Measurements from ENCODE around the gene TRPM2. TPM values are rescaled to one million over a fixed set of nuclear protein-coding genes. Genes with fewer than 3 reads are reported as not detected.

Gene TRPM2
- total and polyA plus RNA-seq, 2 of the 8 experiments (the other 6 are each of a cell fraction or from before 2014, with no cell fraction given): 0.27 to 0.28 TPM

DNA sequence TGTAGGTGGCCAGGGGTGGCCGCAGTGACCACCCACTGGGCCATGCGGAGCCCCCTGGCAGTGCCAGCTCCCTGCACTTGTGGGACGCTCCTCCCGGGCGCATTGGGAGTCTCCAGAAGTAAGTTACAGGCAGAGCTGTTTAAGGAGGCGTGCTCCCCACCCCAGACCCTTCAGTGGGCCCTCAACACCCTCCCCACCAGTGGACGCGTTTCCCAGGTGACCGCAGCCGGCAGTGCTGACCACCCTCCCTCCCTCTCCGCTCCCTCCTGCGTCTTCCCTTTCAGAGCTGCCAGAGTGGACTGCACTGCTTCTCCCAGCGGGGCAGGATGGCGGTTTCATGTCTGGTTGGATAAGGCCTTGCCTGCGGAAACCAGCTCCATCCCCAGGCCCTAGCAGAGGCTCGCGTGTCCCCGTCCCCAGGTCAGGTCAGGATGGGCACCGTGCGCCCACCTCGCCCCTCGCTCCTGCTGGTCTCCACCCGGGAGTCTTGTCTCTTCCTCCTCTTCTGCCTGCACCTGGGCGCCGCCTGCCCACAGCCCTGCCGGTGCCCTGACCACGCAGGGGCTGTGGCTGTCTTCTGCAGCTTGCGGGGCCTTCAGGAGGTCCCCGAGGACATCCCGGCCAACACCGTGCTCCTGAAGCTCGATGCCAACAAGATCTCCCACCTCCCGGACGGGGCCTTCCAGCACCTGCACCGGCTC, 102.9 kb downstream of the TRPM2 start:
- H3K14ac ChIP-seq (ENCODE audit: insufficient read length): no peak overlapping the region
- no peak overlapping the region for H2BK15ac ChIP-seq (ENCODE audit: low read length)
- peak overlapping the region; percentile 18; the same call in 1 of the 2 replicates for H4K8ac ChIP-seq (ENCODE audit: extremely low read depth, insufficient read depth, low read length)
- H3K36me3 ChIP-seq (ENCODE audit: control insufficient read depth in 2 of 4, insufficient read depth in 4 of 4, low read length in 3 of 4): no peaks in the 10 kb centered on the region
- H2BK20ac ChIP-seq (ENCODE audit: low read length): no peak overlapping the region
- CTCF ChIA-PET (ENCODE audit: partially characterized antibody): interaction anchor here (0.6 to 2.4 kb wide), 8 partner anchors 15 to 189 kb away, joined by 3 to 7 read pairs (median 3); no protein-coding TSS in a partner anchor
- H2AFZ ChIP-seq (ENCODE audit: low read length): no peak overlapping the region
- 0 out of 2 replicates have a peak overlapping the region, but pooled peaks have one; percentile 27 for H2BK12ac ChIP-seq (ENCODE audit: low read depth, low read length)
- POLR2A ChIA-PET (ENCODE audit: partially characterized antibody): no interaction called here
- H4K91ac ChIP-seq (replicated peaks; ENCODE audit: insufficient read length, low read length): no peak overlapping the region
- no peak overlapping the region for H2BK5ac ChIP-seq (ENCODE audit: low read depth, low read length)
- peaks cover 0 to 5% (median 2%) of the 10 kb centered on the region in 4 experiments; a peak in 3 of 7 replicates for H3K4me1 ChIP-seq (replicated peaks in 1 of 4; ENCODE audit: control insufficient read depth in 3 of 4, insufficient read depth in 4 of 4, low read length in 3 of 4)
- TF ChIP-seq ASH2L (IDR thresholded peaks at IDR 0.05; ENCODE audit: low read length) (peak; percentile 15), SUZ12 (IDR thresholded peaks at IDR 0.05; ENCODE audit: low read length) (0 out of 2 replicates have a peak, but pooled peaks have one; percentile 16), RNF2 (IDR thresholded peaks at IDR 0.05; ENCODE audit: borderline replicate concordance, low read depth, low read length, missing control alignments, poor library complexity, severe bottlenecking) (no peak)
- no peak overlapping the region for H2BK120ac ChIP-seq (replicated peaks; ENCODE audit: low read depth, low read length)
- no peak overlapping the region for H4K5ac ChIP-seq (ENCODE audit: insufficient read length, low read depth, low read length)
- DNase-seq (ENCODE audit: low read depth in 1 of 2, low spot score in 2 of 2) (no peak), FAIRE-seq (no peak)
- H3K9me3 ChIP-seq (ENCODE audit: insufficient read depth in 2 of 2, low read depth in 1 of 2, low read length in 1 of 2): no peaks in the 10 kb centered on the region
- no peak overlapping the region for H3K56ac ChIP-seq (replicated peaks; ENCODE audit: insufficient read length, low read depth, low read length)
- H4K20me1 ChIP-seq (replicated peaks in 1 of 2; ENCODE audit: control insufficient read depth in 1 of 2, insufficient read depth in 2 of 2, low read length in 2 of 2): peaks cover 0 to 5% of the 10 kb centered on the region in 2 experiments
- no peak overlapping the region for H3K23ac ChIP-seq (ENCODE audit: insufficient read length)
- H3K4ac ChIP-seq (replicated peaks; ENCODE audit: insufficient read length, low read depth, low read length): no peak overlapping the region
- no peaks in the 10 kb centered on the region for H3K79me1 ChIP-seq (ENCODE audit: low read depth, low read length)
- no peaks in the 10 kb centered on the region for H3K79me2 ChIP-seq (ENCODE audit: control insufficient read depth in 1 of 2, insufficient read depth in 2 of 2, low read length in 2 of 2)
- H3K4me2 ChIP-seq (ENCODE audit: insufficient read depth in 1 of 2, low read depth in 2 of 2, low read length in 2 of 2): peak overlapping the region; percentile 74 to 93
- H3K18ac ChIP-seq (ENCODE audit: extremely low read depth, low read length): no peak overlapping the region
- H3K27me3 ChIP-seq (replicated peaks in 1 of 4; ENCODE audit: control insufficient read depth in 3 of 4, extremely low read depth in 1 of 4, insufficient read depth in 3 of 4, low read length in 3 of 4): peaks cover 0 to 11% (median 4%) of the 10 kb centered on the region in 4 experiments; a peak in 4 of 7 replicates
- H2AK5ac ChIP-seq (ENCODE audit: low read depth, low read length): no peak overlapping the region
- 80% methylated on average over 29 of the region's 35 CpGs; no CpG with 5 or more reads in 1 of the 2 experiments for WGBS, 2 experiments (ENCODE audit: extremely low coverage in 1 of 2, insufficient coverage in 1 of 2, insufficient read length in 1 of 2, insufficient replicate concordance in 2 of 2, low coverage in 1 of 2, low lambda C conversion rate in 2 of 2, missing lambda C conversion rate in 1 of 2)
- H3K23me2 ChIP-seq (ENCODE audit: low read depth, low read length): peaks cover 5% of the 10 kb centered on the region; the same call in 1 of the 2 replicates
- peak overlapping the region in 3 of 4 experiments; percentile 49 to 74 (median 52); a peak in 4 of 8 replicates for H3K4me3 ChIP-seq (ENCODE audit: extremely low read depth in 1 of 4, insufficient read depth in 2 of 4, low read depth in 3 of 4, low read length in 4 of 4)
- no peak overlapping the region for H3K9ac ChIP-seq (replicated peaks in 1 of 4; ENCODE audit: extremely low read depth in 1 of 4, low read depth in 3 of 4, low read length in 3 of 4)
- H3K27ac ChIP-seq (ENCODE audit: low read depth, low read length): no peak overlapping the region

Data from H1 (cell line).